Activated effector memory CD4-positive, alpha-beta T cell treated with Interleukin-2 at 50 U/mL for 16 hours (primary cell): ENCODE results near the gene PIMREG.

Experiments
- DNase-seq: peaks from one replicate; pipeline ENCODE4 v3.0.0-alpha.2; 2020

Gene PIMREG

GRCh38 chr17:6439951-6440350 lies 4.3 kb upstream of the PIMREG start:
- no peak for DNase-seq

- DNase-seq = no peak
These were observed 1.5 kb upstream of the PIMREG start for GRCh38 chr17:6442775-6443174.

GRCh38 chr17:6444571-6445335 lies 498 bp downstream of the PIMREG start:
- DNase-seq = no peak

GRCh38 chr17:6446516-6447100 lies 2.4 kb downstream of the PIMREG start:
- DNase-seq = no peak

GRCh38 chr17:6448473-6448872 lies 4.2 kb downstream of the PIMREG start:
- DNase-seq = no peak

- no peak for DNase-seq
These were observed 5.1 kb downstream of the PIMREG start for GRCh38 chr17:6449307-6449706.

- DNase-seq = no peak
These were observed 6.9 kb downstream of the PIMREG start for GRCh38 chr17:6450926-6451832.

- no peak for DNase-seq
These were observed 8.4 kb downstream of the PIMREG start for GRCh38 chr17:6452471-6453266.

- DNase-seq = no peak
These were observed 9.2 kb downstream of the PIMREG start for GRCh38 chr17:6453279-6454024.

GRCh38 chr17:6454495-6455320 lies 10.5 kb downstream of the PIMREG start:
- no peak for DNase-seq

GRCh38 chr17:6455321-6455705 lies 11.1 kb downstream of the PIMREG start:
- peak; percentile 38 for DNase-seq

GRCh38 chr17:6456321-6456720 lies 12.1 kb downstream of the PIMREG start:
- no peak for DNase-seq

- DNase-seq = no peak
These were observed 12.8 kb downstream of the PIMREG start for GRCh38 chr17:6456914-6457687.

- no peak for DNase-seq
These were observed 13.6 kb downstream of the PIMREG start for GRCh38 chr17:6457688-6458459.

GRCh38 chr17:6458460-6458950 lies 14.2 kb downstream of the PIMREG start:
- no peak for DNase-seq

GRCh38 chr17:6460531-6461161 lies 16.4 kb downstream of the PIMREG start:
- no peak for DNase-seq

GRCh38 chr17:6461246-6461645 lies 17.0 kb downstream of the PIMREG start:
- DNase-seq = no peak

- DNase-seq = no peak
These were observed 17.7 kb downstream of the PIMREG start for GRCh38 chr17:6461792-6462524.
